ENCODE results near the gene COPB2.

Gene COPB2

DNA sequence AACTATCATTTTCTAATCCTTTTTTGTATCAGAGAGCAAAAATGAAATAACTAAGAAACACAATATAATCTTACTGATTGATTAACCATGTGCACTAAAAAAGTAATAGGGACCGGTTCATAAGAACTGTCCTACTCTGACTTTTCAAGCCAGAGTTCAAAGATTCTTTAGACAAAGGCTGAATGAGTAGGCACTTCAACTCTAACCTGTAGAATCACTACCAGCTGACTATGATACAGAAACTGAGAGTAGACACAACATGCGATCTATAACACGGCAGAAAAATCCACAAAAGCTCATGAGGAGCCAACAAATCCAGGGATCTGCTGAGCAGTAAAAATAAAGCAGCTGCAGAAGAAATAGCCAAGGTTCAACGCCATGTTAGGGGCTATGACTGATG is 8.9 kb downstream of the COPB2 start:
- H3K27ac ChIP-seq (replicated peaks; ENCODE audit: low read length): no peak overlapping the region
- no peaks in the 10 kb centered on the region for H3K79me1 ChIP-seq (ENCODE audit: low read depth, low read length)
- H3K14ac ChIP-seq (ENCODE audit: low read length): no peak overlapping the region
- no peak overlapping the region for H2BK15ac ChIP-seq (ENCODE audit: low read length)
- no peak overlapping the region for H3K4ac ChIP-seq (ENCODE audit: low read length)
- no peaks in the 10 kb centered on the region for H3K4me1 ChIP-seq (ENCODE audit: control insufficient read depth in 2 of 2, insufficient read depth in 1 of 2, low read depth in 1 of 2, low read length in 2 of 2)
- no peak overlapping the region for H3K9ac ChIP-seq (ENCODE audit: low read depth, low read length, poor library complexity)
- H2BK12ac ChIP-seq (ENCODE audit: low read length): no peak overlapping the region
- WGBS, 2 donors (ENCODE audit: extremely low coverage in 2 of 2, insufficient read length in 2 of 2, insufficient replicate concordance in 1 of 2): no CpG with 5 or more reads among the region's 4 CpGs
- H2AK5ac ChIP-seq (ENCODE audit: low read depth, low read length): no peak overlapping the region
- no peak overlapping the region for H3K4me3 ChIP-seq (ENCODE audit: low read length in 2 of 2)
- no peak overlapping the region for H2BK5ac ChIP-seq (ENCODE audit: low read length)
- no peak overlapping the region for H4K8ac ChIP-seq (ENCODE audit: low read depth, low read length)
- peaks cover 8 to 95% of the 10 kb centered on the region in 2 donors for H3K36me3 ChIP-seq (replicated peaks in 1 of 2; ENCODE audit: control insufficient read depth in 2 of 2, insufficient read depth in 2 of 2, low read length in 2 of 2)
- H3K27me3 ChIP-seq (ENCODE audit: control insufficient read depth in 3 of 3, insufficient read depth in 3 of 3, low read depth in 1 of 3, low read length in 3 of 3): no peaks in the 10 kb centered on the region
- H3K18ac ChIP-seq (ENCODE audit: low read length): no peak overlapping the region
- H3K9me3 ChIP-seq (replicated peaks in 1 of 2; ENCODE audit: control insufficient read depth in 2 of 2, insufficient read depth in 1 of 2, low read depth in 1 of 2, low read length in 2 of 2): no peaks in the 10 kb centered on the region
- H2AFZ ChIP-seq (ENCODE audit: low read length): no peak overlapping the region
- H3K23ac ChIP-seq (ENCODE audit: low read depth, low read length, poor library complexity): no peak overlapping the region
- DNase-seq (ENCODE audit: low spot score): no peak
- no peak overlapping the region for H3K4me2 ChIP-seq (ENCODE audit: insufficient read depth, low read length, poor library complexity, severe bottlenecking)
- H4K91ac ChIP-seq (ENCODE audit: low read depth, low read length, poor library complexity): no peak overlapping the region
- H2BK120ac ChIP-seq (ENCODE audit: low read depth, low read length): no peak overlapping the region

GRCh38 chr3:139378587-139379241 is 10.7 kb downstream of the COPB2 start:
- WGBS, 2 donors (ENCODE audit: extremely low coverage in 2 of 2, insufficient read length in 2 of 2, insufficient replicate concordance in 1 of 2): no CpG with 5 or more reads among the region's 3 CpGs
- Histone ChIP-seq H4K91ac (ENCODE audit: low read depth, low read length, poor library complexity) (no peak overlapping the region), H3K36me3 (replicated peaks in 1 of 2; ENCODE audit: control insufficient read depth in 2 of 2, insufficient read depth in 2 of 2, low read length in 2 of 2) (peaks cover 12 to 98% of the 10 kb centered on the region in 2 donors)

GRCh38 chr3:139377378-139377777 is 12.1 kb downstream of the COPB2 start:
- Histone ChIP-seq H3K27ac (replicated peaks; ENCODE audit: low read length) (no peak overlapping the region), H2BK5ac (ENCODE audit: low read length) (no peak overlapping the region), H3K4me2 (ENCODE audit: insufficient read depth, low read length, poor library complexity, severe bottlenecking) (no peak overlapping the region), H3K79me1 (ENCODE audit: low read depth, low read length) (no peaks in the 10 kb centered on the region), H3K14ac (ENCODE audit: low read length) (no peak overlapping the region), H3K18ac (ENCODE audit: low read length) (no peak overlapping the region), H3K4ac (ENCODE audit: low read length) (no peak overlapping the region), H3K4me1 (ENCODE audit: control insufficient read depth in 2 of 2, insufficient read depth in 1 of 2, low read depth in 1 of 2, low read length in 2 of 2) (no peaks in the 10 kb centered on the region), H2AK5ac (ENCODE audit: low read depth, low read length) (no peak overlapping the region), H2BK120ac (ENCODE audit: low read depth, low read length) (no peak overlapping the region), H2AFZ (ENCODE audit: low read length) (no peak overlapping the region), H3K36me3 (replicated peaks in 1 of 2; ENCODE audit: control insufficient read depth in 2 of 2, insufficient read depth in 2 of 2, low read length in 2 of 2) (peaks cover 19 to 100% of the 10 kb centered on the region in 2 donors), H2BK15ac (ENCODE audit: low read length) (no peak overlapping the region), H3K23ac (ENCODE audit: low read depth, low read length, poor library complexity) (no peak overlapping the region), H3K4me3 (ENCODE audit: low read length in 2 of 2) (no peak overlapping the region), H4K8ac (ENCODE audit: low read depth, low read length) (no peak overlapping the region), H3K9me3 (replicated peaks in 1 of 2; ENCODE audit: control insufficient read depth in 2 of 2, insufficient read depth in 1 of 2, low read depth in 1 of 2, low read length in 2 of 2) (no peaks in the 10 kb centered on the region), H3K9ac (ENCODE audit: low read depth, low read length, poor library complexity) (no peak overlapping the region), H2BK12ac (ENCODE audit: low read length) (no peak overlapping the region), H4K91ac (ENCODE audit: low read depth, low read length, poor library complexity) (no peak overlapping the region), H3K27me3 (ENCODE audit: control insufficient read depth in 3 of 3, insufficient read depth in 3 of 3, low read depth in 1 of 3, low read length in 3 of 3) (no peaks in the 10 kb centered on the region)
- DNase-seq (ENCODE audit: low spot score): no peak
- WGBS, 2 donors (ENCODE audit: extremely low coverage in 2 of 2, insufficient read length in 2 of 2, insufficient replicate concordance in 1 of 2): no CpG with 5 or more reads among the region's 3 CpGs

More at GRCh38 chr3:139378587-139379241, 10.7 kb downstream of the COPB2 start:
- no peak overlapping the region for H3K18ac ChIP-seq (ENCODE audit: low read length)
- H3K4me1 ChIP-seq (ENCODE audit: control insufficient read depth in 2 of 2, insufficient read depth in 1 of 2, low read depth in 1 of 2, low read length in 2 of 2): no peaks in the 10 kb centered on the region
- no peak overlapping the region for H2BK12ac ChIP-seq (ENCODE audit: low read length)
- H3K4me2 ChIP-seq (ENCODE audit: insufficient read depth, low read length, poor library complexity, severe bottlenecking): no peak overlapping the region
- H2AFZ ChIP-seq (ENCODE audit: low read length): no peak overlapping the region
- H3K9ac ChIP-seq (ENCODE audit: low read depth, low read length, poor library complexity): no peak overlapping the region
- H3K9me3 ChIP-seq (replicated peaks in 1 of 2; ENCODE audit: control insufficient read depth in 2 of 2, insufficient read depth in 1 of 2, low read depth in 1 of 2, low read length in 2 of 2): no peaks in the 10 kb centered on the region
- H2BK5ac ChIP-seq (ENCODE audit: low read length): no peak overlapping the region
- H4K8ac ChIP-seq (ENCODE audit: low read depth, low read length): no peak overlapping the region
- H3K23ac ChIP-seq (ENCODE audit: low read depth, low read length, poor library complexity): no peak overlapping the region
- no peaks in the 10 kb centered on the region for H3K79me1 ChIP-seq (ENCODE audit: low read depth, low read length)
- no peak overlapping the region for H2AK5ac ChIP-seq (ENCODE audit: low read depth, low read length)
- no peak overlapping the region for H2BK15ac ChIP-seq (ENCODE audit: low read length)
- H2BK120ac ChIP-seq (ENCODE audit: low read depth, low read length): no peak overlapping the region
- H3K14ac ChIP-seq (ENCODE audit: low read length): no peak overlapping the region
- H3K4me3 ChIP-seq (ENCODE audit: low read length in 2 of 2): no peak overlapping the region
- no peak overlapping the region for H3K4ac ChIP-seq (ENCODE audit: low read length)
- H3K27me3 ChIP-seq (ENCODE audit: control insufficient read depth in 3 of 3, insufficient read depth in 3 of 3, low read depth in 1 of 3, low read length in 3 of 3): no peaks in the 10 kb centered on the region
- no peak for DNase-seq (ENCODE audit: low spot score)
- H3K27ac ChIP-seq (replicated peaks; ENCODE audit: low read length): no peak overlapping the region

DNA sequence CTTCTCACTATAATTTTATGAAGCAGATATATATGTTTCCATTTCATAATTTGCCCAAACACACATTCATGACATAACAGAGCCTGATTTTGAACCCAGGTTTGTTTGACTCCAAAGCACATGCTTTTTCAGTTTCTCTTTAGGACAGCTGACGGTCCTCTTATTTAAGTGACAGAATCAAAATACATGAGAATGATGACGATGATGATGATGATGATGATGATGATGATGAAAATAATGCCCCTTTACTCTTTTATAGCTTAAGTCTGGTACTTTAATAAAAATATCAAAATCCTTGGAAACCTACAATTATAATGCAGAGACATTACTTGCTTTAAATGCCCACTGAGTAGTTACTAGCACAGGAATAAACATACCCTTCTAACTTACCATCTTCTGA is 15.3 kb downstream of the COPB2 start:
- WGBS, 2 donors (ENCODE audit: extremely low coverage in 2 of 2, insufficient read length in 2 of 2, insufficient replicate concordance in 1 of 2): no CpG with 5 or more reads among the region's 2 CpGs
- Histone ChIP-seq H2BK5ac (ENCODE audit: low read length) (no peak overlapping the region), H3K9me3 (replicated peaks in 1 of 2; ENCODE audit: control insufficient read depth in 2 of 2, insufficient read depth in 1 of 2, low read depth in 1 of 2, low read length in 2 of 2) (no peaks in the 10 kb centered on the region)

More for the DNA sequence above, 15.3 kb downstream of the COPB2 start:
- Histone ChIP-seq H3K4me1 (ENCODE audit: control insufficient read depth in 2 of 2, insufficient read depth in 1 of 2, low read depth in 1 of 2, low read length in 2 of 2) (no peaks in the 10 kb centered on the region), H3K79me1 (ENCODE audit: low read depth, low read length) (no peaks in the 10 kb centered on the region), H2BK15ac (ENCODE audit: low read length) (no peak overlapping the region), H3K18ac (ENCODE audit: low read length) (no peak overlapping the region), H3K27ac (replicated peaks; ENCODE audit: low read length) (no peak overlapping the region), H4K8ac (ENCODE audit: low read depth, low read length) (no peak overlapping the region), H2BK120ac (ENCODE audit: low read depth, low read length) (no peak overlapping the region), H3K4me2 (ENCODE audit: insufficient read depth, low read length, poor library complexity, severe bottlenecking) (no peak overlapping the region), H4K91ac (ENCODE audit: low read depth, low read length, poor library complexity) (no peak overlapping the region), H3K14ac (ENCODE audit: low read length) (no peak overlapping the region), H3K4ac (ENCODE audit: low read length) (no peak overlapping the region), H3K23ac (ENCODE audit: low read depth, low read length, poor library complexity) (no peak overlapping the region), H2AFZ (ENCODE audit: low read length) (no peak overlapping the region), H2BK12ac (ENCODE audit: low read length) (no peak overlapping the region), H3K9ac (ENCODE audit: low read depth, low read length, poor library complexity) (no peak overlapping the region), H3K4me3 (ENCODE audit: low read length in 2 of 2) (no peak overlapping the region), H3K27me3 (ENCODE audit: control insufficient read depth in 3 of 3, insufficient read depth in 3 of 3, low read depth in 1 of 3, low read length in 3 of 3) (no peaks in the 10 kb centered on the region), H3K36me3 (replicated peaks in 1 of 2; ENCODE audit: control insufficient read depth in 2 of 2, insufficient read depth in 2 of 2, low read length in 2 of 2) (peaks cover 23 to 100% of the 10 kb centered on the region in 2 donors), H2AK5ac (ENCODE audit: low read depth, low read length) (no peak overlapping the region)
- DNase-seq (ENCODE audit: low spot score): no peak

Data from neuronal stem cell (in vitro differentiated cells).